KBM-7 (cell line): ENCODE data around the gene MEG3.

Experiments used
- DNase-seq: peaks from one replicate; pipeline ENCODE4 v3.0.0-alpha.2; 2015
- in situ Hi-C: fragments of 300-500 bp; cut with MboI; formaldehyde crosslinking; loops from 2 replicates; pipeline ENCODE4 v1.14.3; 2020; ENCODE audit warnings: low sequenced_read_pairs, low pct_unique_long_range_greater_than_20kb, mixed read lengths

Gene MEG3

DNA sequence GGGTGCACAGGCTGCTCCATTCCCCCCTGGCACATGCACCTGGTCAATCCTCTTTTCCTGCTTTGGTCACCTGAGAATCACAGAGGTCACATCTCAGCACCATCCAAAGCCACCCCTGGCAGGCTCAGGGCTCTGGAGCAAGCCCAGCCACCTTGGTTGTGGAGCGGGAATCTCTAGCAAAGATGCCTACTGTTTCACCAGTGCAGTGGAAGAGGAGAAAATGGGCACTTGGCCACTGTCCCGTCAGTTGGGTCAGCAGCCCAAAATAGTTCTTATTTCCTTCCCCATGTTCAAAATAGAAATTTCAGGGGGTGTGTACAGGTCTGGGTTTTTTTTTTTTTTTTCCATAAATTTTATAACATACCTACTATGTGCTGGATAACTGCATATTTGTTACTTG, 59.3 kb downstream of the MEG3 start:
- no peak for DNase-seq
- in situ Hi-C loops = loop anchor here (25.0 kb wide), 1 partner anchor 498 kb away; the partner anchor contains the start of gene WDR25

DNA sequence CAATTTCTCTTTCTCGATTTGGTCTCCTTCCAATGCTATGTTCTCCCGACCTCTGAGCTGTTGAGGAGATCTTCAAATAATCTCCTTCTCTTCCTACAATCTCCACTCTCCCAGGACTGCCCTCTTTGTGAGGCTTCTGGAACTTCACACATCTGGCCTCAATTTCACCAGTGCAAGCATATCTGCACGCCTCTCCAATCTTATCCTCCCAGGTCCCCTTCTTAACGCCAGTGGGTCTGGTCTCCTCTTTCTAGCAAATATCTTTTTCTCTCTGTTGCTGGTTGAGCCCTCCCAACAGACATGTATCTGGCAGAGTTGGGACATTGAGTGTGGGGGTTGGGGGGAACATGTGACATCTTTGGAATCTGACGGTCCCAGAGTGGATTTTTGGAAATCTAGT, 59.7 kb downstream of the MEG3 start:
- no peak for DNase-seq
- in situ Hi-C loops = loop anchor here (25.0 kb wide), 1 partner anchor 498 kb away; the partner anchor contains the start of gene WDR25

DNA sequence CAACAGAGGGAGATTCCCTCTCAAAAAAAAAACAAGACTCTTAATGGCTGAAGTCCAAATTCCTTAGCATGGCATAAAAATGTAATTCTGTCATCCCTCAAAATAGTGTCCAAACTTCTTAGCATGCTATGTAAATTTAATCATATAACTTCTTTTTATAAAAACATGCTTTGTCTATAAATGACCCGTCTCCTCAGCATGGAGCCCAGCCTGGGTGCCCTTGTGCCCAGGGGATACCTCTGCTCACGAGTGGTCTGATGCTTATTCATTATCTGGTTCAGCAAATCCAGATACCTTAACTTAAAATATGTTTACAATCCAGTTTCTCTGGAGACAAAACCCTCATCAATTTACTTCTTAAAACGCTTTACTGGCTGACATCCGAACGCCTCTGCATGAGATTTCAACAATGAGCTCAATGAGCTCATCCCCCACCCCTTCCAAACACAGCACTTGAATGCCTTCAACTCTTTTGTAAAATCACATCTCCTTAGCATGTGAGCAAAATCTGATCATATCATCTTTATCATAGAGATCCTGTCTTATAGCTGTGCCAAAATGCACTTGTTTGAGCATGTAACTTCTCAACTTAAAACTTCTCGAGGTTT, 61.9 kb downstream of the MEG3 start:
- in situ Hi-C loops = loop anchor here (25.0 kb wide), 1 partner anchor 501 kb away; the partner anchor contains the start of gene WDR25
- no peak for DNase-seq

DNA sequence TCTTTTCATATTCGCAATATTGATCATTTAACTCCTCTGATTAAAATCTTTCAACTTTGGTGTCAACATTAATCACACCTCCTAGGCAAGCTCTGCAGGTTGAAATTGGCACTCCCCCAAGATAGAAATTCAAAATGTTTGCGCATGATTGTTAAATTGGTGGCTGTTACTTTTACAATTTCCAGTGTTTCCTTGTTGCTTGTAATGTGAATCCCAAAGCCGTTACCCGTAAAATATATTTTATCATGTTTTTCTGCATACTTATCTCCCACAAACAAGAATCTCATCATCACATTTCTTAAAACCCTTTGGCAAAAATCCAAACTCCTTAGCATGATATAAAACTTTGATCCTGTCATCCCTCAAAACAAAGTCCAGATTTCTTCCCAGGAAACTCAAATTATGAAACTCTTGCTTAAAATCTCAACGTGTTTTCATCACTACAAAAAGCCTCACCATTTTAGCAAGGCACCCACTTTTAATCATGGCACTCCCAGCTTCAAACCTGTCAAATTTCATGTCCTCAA, 62.9 kb downstream of the MEG3 start:
- in situ Hi-C loops = loop anchor here (25.0 kb wide), 1 partner anchor 502 kb away; the partner anchor contains the start of gene WDR25
- DNase-seq = no peak

DNA sequence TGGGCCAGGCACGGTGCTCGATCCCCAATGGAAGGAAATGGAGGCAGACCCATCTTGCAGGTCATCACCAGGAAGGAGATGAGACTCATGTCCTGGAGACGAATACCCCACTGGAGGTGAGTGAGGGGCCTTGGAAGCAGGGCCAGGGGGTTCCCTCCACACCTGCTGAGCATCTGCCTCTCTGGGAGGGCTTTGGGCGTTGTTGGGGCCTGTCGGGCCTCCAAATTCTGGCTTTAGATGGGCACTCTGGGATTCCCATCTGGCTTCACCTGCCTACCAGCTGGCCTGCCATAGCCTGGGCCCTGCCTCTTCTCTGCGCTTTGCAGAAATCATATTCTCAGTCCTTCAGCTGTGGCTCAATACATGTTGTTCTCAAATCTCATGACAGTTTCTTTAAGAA, 63.7 kb downstream of the MEG3 start:
- in situ Hi-C loops = loop anchor here (25.0 kb wide), 1 partner anchor 502 kb away; the partner anchor contains the start of gene WDR25
- DNase-seq = no peak

DNA sequence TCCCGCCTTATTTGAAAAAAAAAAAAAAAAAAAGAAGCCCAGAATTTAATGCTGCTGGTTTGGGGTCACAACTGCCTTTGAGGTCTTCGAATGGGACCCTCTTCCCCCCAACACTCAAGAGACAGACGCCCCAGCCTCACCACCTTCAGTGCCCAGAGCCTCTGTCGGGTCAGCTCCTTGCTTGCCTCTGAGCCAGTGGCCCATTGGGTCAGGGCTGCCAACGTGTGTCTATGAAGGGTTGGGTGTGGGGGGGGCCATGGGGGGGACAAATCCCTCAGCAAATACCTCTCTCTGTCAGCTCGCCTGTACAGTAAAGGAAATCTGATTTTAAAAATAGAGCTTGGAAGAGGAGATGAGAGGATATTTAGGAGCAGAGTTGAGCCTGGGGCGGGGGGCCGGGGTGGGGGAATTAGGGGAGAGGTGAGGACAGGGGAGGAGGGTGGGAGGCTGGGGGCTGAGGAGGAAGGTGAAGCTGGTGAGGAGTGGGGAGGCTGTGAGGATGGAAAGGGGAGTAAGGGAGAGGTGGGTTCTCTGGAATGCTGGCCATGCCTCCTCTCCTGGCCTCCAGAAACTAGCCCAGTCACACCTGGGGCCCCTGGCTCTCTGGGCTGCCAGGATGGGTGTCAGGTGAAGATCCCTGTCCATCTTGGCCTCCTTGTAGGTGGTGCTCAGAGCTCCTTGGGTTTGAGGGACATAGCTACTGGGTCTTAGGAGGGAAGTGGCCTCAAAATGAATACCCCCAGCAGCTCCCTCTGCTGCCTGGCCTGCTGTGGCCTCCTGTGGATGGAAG, 64.3 kb downstream of the MEG3 start:
- no peak for DNase-seq
- in situ Hi-C loops = loop anchor here (25.0 kb wide), 1 partner anchor 503 kb away; the partner anchor contains the start of gene WDR25

DNA sequence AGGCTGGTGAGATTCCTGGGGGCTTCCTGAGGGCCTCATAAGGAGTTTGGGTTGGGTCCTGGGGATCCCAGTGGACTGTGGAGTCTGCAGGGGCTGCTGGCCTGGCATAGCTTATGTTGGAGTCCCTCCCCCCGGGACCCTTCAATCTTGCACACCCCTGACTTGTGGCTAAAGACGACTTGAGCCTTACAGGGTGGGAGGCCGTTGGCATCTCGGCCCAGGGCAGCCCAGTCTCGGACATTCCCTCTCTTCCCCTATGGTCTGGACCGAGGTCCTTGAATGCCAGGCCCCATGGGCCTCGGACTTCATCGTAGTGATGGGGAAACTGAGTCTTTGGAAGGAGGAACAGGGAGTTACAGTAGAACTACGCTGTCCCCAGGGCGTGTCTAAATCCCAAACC, 65.1 kb downstream of the MEG3 start:
- no peak for DNase-seq
- in situ Hi-C loops = loop anchor here (25.0 kb wide), 1 partner anchor 504 kb away; the partner anchor contains the start of gene WDR25

DNA sequence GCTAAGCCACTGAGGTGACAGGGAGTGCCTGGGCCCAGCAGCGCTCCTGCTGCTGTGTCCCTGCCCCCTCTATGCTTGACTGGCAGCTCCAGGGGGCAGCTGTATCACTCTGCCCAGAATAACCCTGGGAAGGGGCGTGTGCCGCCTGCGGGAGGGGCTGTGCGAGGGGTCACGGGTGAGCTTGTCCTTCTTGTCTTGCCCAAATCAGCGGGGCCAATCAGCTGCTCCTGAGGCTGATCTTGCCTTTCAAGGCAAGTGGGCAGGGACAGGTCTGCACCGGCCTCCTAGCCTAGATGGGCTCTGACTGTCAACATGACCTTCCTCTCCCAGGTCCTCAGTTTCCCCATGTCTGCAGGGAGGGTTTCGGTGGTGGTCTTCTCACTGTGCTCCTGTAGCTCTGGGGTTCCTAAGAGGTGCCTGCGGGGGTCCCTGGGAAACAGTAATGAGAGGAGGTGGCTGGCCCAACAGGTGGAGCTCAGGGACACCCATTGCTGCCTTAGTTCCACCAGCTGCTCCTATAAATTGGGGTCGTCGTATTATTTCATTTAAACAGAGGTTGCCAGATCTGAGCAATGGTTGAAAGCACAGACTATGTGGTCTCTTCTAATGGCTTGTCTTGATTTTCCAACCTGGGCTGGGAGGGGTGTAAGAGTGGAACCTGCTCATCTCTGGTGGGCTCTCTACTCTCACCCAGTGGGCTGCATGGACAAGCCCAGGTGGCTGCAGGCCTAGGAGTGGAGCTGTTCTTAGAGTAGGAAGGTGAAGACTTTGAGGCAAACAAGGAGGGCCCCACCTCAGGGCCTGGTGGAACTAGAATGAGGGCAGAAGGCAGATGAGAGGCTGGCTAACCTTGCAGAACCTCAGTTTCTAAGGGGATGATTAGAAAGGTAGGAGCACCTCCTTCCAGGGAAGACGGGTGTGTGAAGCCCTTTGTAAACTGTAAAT, 65.9 kb downstream of the MEG3 start:
- in situ Hi-C loops = loop anchor here (25.0 kb wide), 1 partner anchor 504 kb away; the partner anchor contains the start of gene WDR25

DNA sequence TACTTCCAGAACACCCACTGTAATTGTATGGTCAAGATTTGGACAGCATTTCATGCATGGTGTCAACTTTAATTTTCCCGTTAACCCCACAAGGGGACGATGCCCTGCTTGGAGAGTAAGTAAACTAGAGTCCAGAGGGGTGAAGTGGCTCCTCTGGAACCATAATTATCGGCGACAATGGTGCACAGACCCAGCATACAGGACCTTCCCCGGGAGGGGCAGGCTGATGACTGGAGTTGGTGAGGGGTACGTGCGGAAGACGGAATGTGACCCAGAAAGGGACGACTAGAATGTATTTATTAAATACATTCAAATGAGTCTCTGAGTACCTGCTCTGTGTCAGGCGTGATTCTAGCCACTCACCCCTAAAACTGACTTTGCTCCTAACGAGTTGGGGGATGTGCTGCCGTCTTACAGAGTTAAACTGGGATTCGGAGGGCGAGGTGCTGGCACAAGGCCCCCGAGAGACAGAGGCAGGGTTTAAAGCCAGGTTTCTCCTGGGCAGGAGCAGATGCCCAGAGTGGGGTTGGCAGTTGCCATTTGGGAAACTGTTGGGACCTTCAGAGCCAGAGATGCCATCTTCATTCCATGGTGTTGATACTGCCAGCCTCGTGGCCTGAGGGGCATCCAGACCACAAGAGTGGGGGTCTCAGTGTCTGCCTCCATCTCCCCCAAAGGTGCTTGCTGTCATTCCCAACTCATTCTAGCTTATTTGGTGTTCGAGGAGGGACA, 66.7 kb downstream of the MEG3 start:
- in situ Hi-C loops = loop anchor here (25.0 kb wide), 1 partner anchor 505 kb away; the partner anchor contains the start of gene WDR25

More for the DNA sequence above, 65.9 kb downstream of the MEG3 start:
- no peak for DNase-seq

DNA sequence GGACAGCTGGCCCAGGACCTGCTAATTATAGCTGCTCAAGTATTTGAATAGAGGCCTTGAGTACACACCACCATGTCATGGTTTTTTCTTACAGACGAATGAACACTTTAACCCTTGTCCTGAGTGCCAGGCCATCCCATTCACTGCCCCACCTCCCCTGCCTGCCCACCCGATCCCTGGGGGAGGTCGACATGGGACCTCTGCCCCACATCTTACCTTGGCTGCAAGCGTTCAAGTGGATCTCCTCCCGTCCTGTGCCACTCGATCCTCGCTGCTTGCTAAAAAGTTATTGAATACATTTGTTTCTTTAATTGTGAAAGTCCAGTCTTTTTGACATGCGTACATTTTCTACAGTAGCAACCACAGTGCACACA, 67.3 kb downstream of the MEG3 start:
- no peak for DNase-seq
- in situ Hi-C loops = loop anchor here (25.0 kb wide), 1 partner anchor 506 kb away; the partner anchor contains the start of gene WDR25

More for the DNA sequence above, 66.7 kb downstream of the MEG3 start:
- DNase-seq = no peak

DNA sequence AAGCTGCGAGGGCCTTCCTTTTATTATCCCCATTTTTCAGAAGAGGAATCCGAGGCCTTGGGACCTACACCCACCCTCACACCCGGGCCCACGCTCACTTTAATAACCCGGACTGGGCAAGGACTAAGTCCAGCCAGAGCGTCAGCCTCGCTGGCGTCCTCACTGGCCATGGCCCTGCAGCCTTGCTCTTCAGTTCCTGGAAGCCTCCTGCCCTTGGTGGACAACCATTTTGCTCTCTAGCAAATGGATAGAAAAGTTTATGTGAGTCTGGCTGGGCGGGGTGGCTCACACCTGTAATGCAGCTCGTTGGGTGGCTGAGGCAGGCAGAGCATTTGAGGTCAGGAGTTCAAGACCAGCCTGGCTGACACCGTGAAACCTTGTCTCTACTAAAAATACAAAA, 67.8 kb downstream of the MEG3 start:
- in situ Hi-C loops = loop anchor here (25.0 kb wide), 1 partner anchor 506 kb away; the partner anchor contains the start of gene WDR25
- no peak for DNase-seq

DNA sequence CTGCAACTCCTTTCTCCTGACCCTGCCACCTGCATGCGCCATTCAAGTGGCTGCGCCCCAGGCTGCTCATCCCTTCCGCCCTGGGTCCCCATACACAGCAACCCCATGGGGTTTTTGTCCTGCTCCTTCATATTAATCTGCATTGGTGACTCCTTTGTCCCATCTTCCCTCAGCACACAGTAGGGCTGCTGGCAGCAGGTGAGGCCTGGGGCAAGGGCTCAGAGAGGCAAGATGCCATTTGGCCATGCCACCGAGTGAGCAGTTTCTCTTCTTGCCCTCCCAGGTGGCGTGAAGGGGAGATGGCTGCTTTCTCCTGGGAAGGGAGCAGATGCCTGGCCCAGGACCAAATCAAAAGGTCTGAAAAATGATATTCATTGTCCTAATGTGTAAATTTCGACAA, 68.5 kb downstream of the MEG3 start:
- no peak for DNase-seq
- in situ Hi-C loops = loop anchor here (25.0 kb wide), 1 partner anchor 507 kb away; the partner anchor contains the start of gene WDR25

DNA sequence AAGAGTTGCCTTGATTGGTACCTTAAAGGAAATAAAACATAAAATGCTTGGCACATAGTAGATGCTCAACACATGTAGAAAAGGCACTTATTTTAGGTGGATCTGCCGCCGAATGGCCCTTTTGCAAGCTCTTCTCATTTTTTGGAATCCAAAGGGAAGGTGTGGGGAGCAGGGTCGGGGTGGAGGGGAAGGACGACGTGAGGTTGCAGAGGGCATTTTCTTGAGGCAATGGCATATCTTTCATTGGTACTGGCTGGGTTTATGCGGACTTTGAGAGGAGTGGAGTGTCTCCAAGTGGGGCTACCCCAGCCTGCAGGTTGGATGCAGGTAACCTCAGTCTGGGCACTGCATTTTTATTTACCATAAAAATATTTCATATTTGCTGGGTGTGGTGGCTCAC, 69.5 kb downstream of the MEG3 start:
- in situ Hi-C loops = loop anchor here (25.0 kb wide), 1 partner anchor 508 kb away; the partner anchor contains the start of gene WDR25
- DNase-seq = no peak

DNA sequence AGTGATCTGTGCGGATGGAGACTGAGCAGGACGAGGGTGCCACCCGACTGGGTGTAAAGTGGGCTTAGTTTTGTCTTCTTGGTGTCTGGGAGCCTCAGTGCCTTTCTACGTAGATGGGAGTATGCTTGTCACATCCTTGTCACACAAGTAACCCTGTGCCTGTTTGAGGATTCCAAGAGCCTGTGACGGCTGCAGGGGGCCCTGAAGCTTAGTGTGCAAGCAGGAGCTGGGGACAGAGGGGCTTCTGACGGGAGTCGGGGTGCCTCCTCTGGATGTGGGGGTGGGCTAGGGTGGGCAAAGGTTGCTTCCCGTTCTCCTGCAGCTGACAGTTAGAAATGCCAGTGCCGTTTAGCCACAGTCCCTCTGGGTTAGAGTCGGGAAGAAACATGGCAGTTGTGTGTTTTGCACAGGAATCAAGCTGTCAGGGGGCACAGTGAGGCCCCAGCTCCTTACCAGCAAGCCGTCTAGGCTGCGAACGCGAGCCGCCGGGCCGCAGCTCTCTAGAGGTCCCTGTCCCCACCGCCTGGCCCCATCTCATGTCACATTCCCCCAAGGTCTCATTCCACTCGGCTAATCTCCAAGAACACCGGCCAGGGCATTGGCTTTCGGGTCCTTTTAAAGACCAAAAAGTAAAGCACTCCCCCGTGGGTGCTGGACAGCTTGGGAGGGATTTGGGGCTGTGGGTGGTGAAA, 70.6 kb downstream of the MEG3 start:
- DNase-seq = no peak
- in situ Hi-C loops = loop anchor here (25.0 kb wide), 1 partner anchor 509 kb away; the partner anchor contains the start of gene WDR25

DNA sequence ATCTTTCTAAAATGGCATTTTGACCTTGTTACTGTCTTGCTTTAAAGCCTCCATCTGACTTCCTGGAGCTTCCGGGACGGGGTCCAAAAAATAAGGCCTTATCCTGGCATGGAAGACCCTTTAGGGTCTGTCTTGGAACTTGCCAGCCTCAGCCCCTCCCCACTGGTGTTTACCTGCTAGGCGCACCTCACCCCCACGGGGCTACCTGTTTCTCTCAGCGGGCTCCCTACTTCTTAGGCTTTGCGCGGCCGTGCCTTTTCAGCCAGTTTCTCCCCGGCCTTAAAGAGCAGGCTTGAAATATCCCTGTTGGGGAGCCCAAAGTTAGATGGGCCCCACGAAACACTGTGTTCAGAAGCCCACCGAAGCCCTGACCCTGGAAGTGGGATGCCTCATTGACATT, 72.5 kb downstream of the MEG3 start:
- in situ Hi-C loops = loop anchor here (25.0 kb wide), 1 partner anchor 511 kb away; the partner anchor contains the start of gene WDR25
- no peak for DNase-seq

DNA sequence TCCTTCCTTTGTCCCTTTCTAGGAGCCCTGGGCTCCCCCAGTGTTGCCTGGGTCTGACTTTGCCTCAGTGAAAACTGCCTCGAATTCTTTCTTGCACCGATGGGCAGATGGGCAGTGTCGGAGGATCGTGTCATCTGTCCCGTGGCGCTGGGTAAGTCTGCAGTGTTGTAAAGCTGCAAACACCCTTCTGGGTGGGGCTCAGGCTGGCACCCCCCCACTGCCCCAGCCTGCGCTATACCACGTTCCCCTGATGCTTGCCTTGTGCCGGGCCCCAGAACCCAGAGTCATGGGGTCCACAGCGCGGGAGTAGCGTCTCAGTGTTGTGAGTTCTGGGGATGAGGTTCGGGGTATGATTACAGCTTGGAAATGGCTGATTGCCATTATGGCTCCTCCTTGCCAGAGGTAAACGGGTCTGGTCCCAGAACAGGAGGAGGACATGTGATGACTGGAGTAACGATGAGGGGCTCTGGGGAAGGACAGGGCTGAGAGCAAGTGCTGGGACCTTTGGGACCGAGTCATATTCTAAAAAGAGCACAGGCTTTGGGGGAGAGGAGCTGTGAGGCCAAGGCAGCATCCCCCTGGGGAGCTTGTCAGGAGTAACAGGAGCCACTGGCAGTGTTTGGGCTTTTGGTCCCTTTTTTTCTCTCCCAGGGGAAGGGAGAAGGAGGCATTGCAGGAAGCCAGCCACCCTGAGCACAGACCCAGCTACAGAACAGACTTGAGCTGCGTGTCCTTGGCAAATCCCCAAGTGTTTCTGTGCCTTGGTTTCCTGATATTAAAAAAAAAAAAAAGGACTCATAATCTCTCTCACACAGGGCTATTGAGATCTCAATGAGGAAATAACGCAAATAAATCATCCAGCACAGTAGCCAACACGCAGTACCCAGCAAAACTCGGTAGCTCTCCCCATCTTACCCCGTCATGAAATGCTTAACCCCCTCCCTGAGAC, 73.3 kb downstream of the MEG3 start:
- no peak for DNase-seq
- in situ Hi-C loops = loop anchor here (25.0 kb wide), 1 partner anchor 512 kb away; the partner anchor contains the start of gene WDR25
